ENCODE measurements around the gene MMP15.

Gene MMP15

GRCh38 chr16:58030136-58030840 lies 4.7 kb downstream of the MMP15 start:
- TF ChIP-seq ZNF274 (IDR thresholded peaks at IDR 0.05; ENCODE audit: low read depth, low read length) = no peak

GRCh38 chr16:58031016-58031800 lies 5.7 kb downstream of the MMP15 start:
- no peak for TF ChIP-seq ZNF274 (IDR thresholded peaks at IDR 0.05; ENCODE audit: low read depth, low read length)
- H3K4me3 ChIP-seq (ENCODE audit: low read length) = no peak overlapping the region

More at GRCh38 chr16:58030136-58030840, 4.7 kb downstream of the MMP15 start:
- no peak overlapping the region for H3K4me3 ChIP-seq (ENCODE audit: low read length)

- no peak overlapping the region for H3K4me3 ChIP-seq (ENCODE audit: low read length)
Observed at GRCh38 chr16:58032710-58033293, 7.2 kb downstream of the MMP15 start.

GRCh38 chr16:58034128-58034685 lies 8.7 kb downstream of the MMP15 start:
- no peak for TF ChIP-seq ZNF274 (IDR thresholded peaks at IDR 0.05; ENCODE audit: low read depth, low read length)
- no peak overlapping the region for H3K4me3 ChIP-seq (ENCODE audit: low read length)

More at GRCh38 chr16:58032710-58033293, 7.2 kb downstream of the MMP15 start:
- no peak for TF ChIP-seq ZNF274 (IDR thresholded peaks at IDR 0.05; ENCODE audit: low read depth, low read length)

GRCh38 chr16:58034774-58035173 lies 9.2 kb downstream of the MMP15 start:
- no peak overlapping the region for H3K4me3 ChIP-seq (ENCODE audit: low read length)
- no peak for TF ChIP-seq ZNF274 (IDR thresholded peaks at IDR 0.05; ENCODE audit: low read depth, low read length)

- no peak overlapping the region for H3K4me3 ChIP-seq (ENCODE audit: low read length)
- TF ChIP-seq ZNF274 (IDR thresholded peaks at IDR 0.05; ENCODE audit: low read depth, low read length) = no peak
Observed at GRCh38 chr16:58035356-58036170, 10.0 kb downstream of the MMP15 start.

- no peak for TF ChIP-seq ZNF274 (IDR thresholded peaks at IDR 0.05; ENCODE audit: low read depth, low read length)
- H3K4me3 ChIP-seq (ENCODE audit: low read length) = no peak overlapping the region
Observed at GRCh38 chr16:58036943-58037342, 11.4 kb downstream of the MMP15 start.

- TF ChIP-seq ZNF274 (IDR thresholded peaks at IDR 0.05; ENCODE audit: low read depth, low read length) = no peak
- no peak overlapping the region for H3K4me3 ChIP-seq (ENCODE audit: low read length)
Observed at GRCh38 chr16:58037365-58038057, 12.0 kb downstream of the MMP15 start.

- no peak for TF ChIP-seq ZNF274 (IDR thresholded peaks at IDR 0.05; ENCODE audit: low read depth, low read length)
- H3K4me3 ChIP-seq (ENCODE audit: low read length) = no peak overlapping the region
Observed at GRCh38 chr16:58038219-58038641, 12.7 kb downstream of the MMP15 start.

- H3K4me3 ChIP-seq (ENCODE audit: low read length) = no peak overlapping the region
- no peak for TF ChIP-seq ZNF274 (IDR thresholded peaks at IDR 0.05; ENCODE audit: low read depth, low read length)
Observed at GRCh38 chr16:58039829-58040495, 14.4 kb downstream of the MMP15 start.

- TF ChIP-seq ZNF274 (IDR thresholded peaks at IDR 0.05; ENCODE audit: low read depth, low read length) = no peak
- no peak overlapping the region for H3K4me3 ChIP-seq (ENCODE audit: low read length)
Observed at GRCh38 chr16:58040496-58040846, 14.9 kb downstream of the MMP15 start.

GRCh38 chr16:58040945-58041627 lies 15.5 kb downstream of the MMP15 start:
- H3K4me3 ChIP-seq (ENCODE audit: low read length) = no peak overlapping the region
- TF ChIP-seq ZNF274 (IDR thresholded peaks at IDR 0.05; ENCODE audit: low read depth, low read length) = no peak
